ENCODE measurements around the gene SRCIN1.

GRCh38 chr17:38509772-38510420, 95.9 kb downstream of the SRCIN1 start:
- TF ChIP-seq CTCF (IDR thresholded peaks at IDR 0.05) (no peak), POLR2A (IDR thresholded peaks at IDR 0.05) (no peak), POLR2AphosphoS5 (IDR thresholded peaks at IDR 0.05) (no peak)
